OCI-M2 (cell line): ENCODE results near the gene SCN8A.
"Not testable (repeated sequence)": the region's sequence is repeated elsewhere in the genome, so short reads cannot be mapped to it uniquely, and the experiment has no call there.

ENCODE experiments used
- DNase-seq: peaks from one replicate; lab custom pipeline; 2025; ENCODE audit not compliant: unreplicated experiment; lab: John Stamatoyannopoulos, UW

SCN8A gene

GRCh38 chr12:51827925-51828818 is 237.1 kb downstream of the SCN8A start:
- DNase-seq, result no peak

GRCh38 chr12:51829011-51829481 is 238.0 kb downstream of the SCN8A start:
- DNase-seq, result no peak

- DNase-seq, result no peak
These were observed 238.6 kb downstream of the SCN8A start for GRCh38 chr12:51829641-51830040.

- DNase-seq, result not testable (repeated sequence)
These were observed 240.8 kb downstream of the SCN8A start for GRCh38 chr12:51831817-51832216.

GRCh38 chr12:51832354-51833107 is 241.5 kb downstream of the SCN8A start:
- no peak for DNase-seq

GRCh38 chr12:51833448-51834227 is 242.6 kb downstream of the SCN8A start:
- DNase-seq, result no peak

- DNase-seq, result no peak
These were observed 243.4 kb downstream of the SCN8A start for GRCh38 chr12:51834411-51834810.

GRCh38 chr12:51836041-51836826 is 245.2 kb downstream of the SCN8A start:
- no peak for DNase-seq

GRCh38 chr12:51836827-51837173 is 245.8 kb downstream of the SCN8A start:
- no peak for DNase-seq

- DNase-seq, result no peak
These were observed 246.3 kb downstream of the SCN8A start for GRCh38 chr12:51837286-51837685.

GRCh38 chr12:51838036-51838435 is 247.0 kb downstream of the SCN8A start:
- no peak for DNase-seq

GRCh38 chr12:51838762-51839161 is 247.7 kb downstream of the SCN8A start:
- no peak for DNase-seq

- DNase-seq, result no peak
These were observed 248.4 kb downstream of the SCN8A start for GRCh38 chr12:51839310-51839947.

GRCh38 chr12:51840966-51841365 is 249.9 kb downstream of the SCN8A start:
- no peak for DNase-seq

- no peak for DNase-seq
These were observed 250.7 kb downstream of the SCN8A start for GRCh38 chr12:51841727-51842126.

GRCh38 chr12:51844854-51845253 is 253.8 kb downstream of the SCN8A start:
- DNase-seq, result no peak

- DNase-seq, result no peak
These were observed 254.4 kb downstream of the SCN8A start for GRCh38 chr12:51845482-51845881.

GRCh38 chr12:51846271-51846691 is 255.2 kb downstream of the SCN8A start:
- no peak for DNase-seq

- DNase-seq, result no peak
These were observed 256.0 kb downstream of the SCN8A start for GRCh38 chr12:51846911-51847642.
